ENCODE data around the gene WDR7.

DNA sequence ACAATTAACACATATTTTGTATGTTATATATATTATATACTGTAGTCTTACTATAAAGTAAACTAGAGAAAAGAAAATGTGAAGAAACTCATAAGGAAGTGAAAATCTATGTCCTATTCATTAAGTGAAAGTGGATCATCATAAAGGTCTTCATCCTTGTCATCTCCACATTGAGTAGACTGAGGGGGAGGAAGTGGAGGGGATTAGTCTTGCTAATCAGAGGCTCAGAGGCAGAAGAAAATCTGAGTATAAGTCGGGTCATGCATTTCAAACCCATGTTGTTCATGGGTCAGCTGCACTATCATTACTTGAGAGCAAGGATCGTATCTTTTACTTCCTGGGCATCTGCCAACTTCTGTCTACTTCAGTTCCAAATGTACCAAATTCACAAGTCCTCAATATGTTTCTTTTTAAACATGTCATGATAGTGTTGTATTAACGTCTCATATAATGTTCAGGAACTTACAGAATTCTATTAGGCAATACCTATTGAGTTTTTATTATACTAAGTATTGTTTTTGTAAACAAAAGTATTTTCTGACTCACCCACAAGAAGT lies 286.8 kb downstream of the WDR7 start:
- TF ChIP-seq, protein P1, sequence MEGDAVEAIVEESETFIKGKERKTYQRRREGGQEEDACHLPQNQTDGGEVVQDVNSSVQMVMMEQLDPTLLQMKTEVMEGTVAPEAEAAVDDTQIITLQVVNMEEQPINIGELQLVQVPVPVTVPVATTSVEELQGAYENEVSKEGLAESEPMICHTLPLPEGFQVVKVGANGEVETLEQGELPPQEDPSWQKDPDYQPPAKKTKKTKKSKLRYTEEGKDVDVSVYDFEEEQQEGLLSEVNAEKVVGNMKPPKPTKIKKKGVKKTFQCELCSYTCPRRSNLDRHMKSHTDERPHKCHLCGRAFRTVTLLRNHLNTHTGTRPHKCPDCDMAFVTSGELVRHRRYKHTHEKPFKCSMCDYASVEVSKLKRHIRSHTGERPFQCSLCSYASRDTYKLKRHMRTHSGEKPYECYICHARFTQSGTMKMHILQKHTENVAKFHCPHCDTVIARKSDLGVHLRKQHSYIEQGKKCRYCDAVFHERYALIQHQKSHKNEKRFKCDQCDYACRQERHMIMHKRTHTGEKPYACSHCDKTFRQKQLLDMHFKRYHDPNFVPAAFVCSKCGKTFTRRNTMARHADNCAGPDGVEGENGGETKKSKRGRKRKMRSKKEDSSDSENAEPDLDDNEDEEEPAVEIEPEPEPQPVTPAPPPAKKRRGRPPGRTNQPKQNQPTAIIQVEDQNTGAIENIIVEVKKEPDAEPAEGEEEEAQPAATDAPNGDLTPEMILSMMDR (conservative IDR thresholded peaks at IDR 0.05 in 1 of 2, IDR thresholded peaks at IDR 0.05 in 1 of 2; ENCODE audit: extremely low read depth in 1 of 2, insufficient read depth in 1 of 2, low read depth in 1 of 2, low read length in 2 of 2), result no peak
- no peak for TF ChIP-seq EZH2 (IDR thresholded peaks at IDR 0.05; ENCODE audit: borderline replicate concordance, low read length)

Measured in mammary epithelial cell (primary cell).